Liver (tissue), 3 donors: ENCODE measurements around the gene FBXO34.

Source experiments
- FOXA1 ChIP-seq: IDR thresholded peaks from 2 replicates; pipeline ENCODE4 v1.6.1; 2016; ENCODE audit warnings: antibody characterized with exemption
- FOXA2 ChIP-seq: IDR thresholded peaks from 2 replicates; pipeline ENCODE4 v1.6.1; 2016; ENCODE audit warnings: antibody characterized with exemption
- HNF4A ChIP-seq, 2 donors: conservative IDR thresholded peaks; 2 replicates each; pipeline ENCODE4 v1.6.1; 2016; ENCODE audit warnings: antibody characterized with exemption in 2 of 2, mild to moderate bottlenecking in 2 of 2
- HNF4G ChIP-seq: IDR thresholded peaks from 2 replicates; pipeline ENCODE4 v1.6.1; 2016; ENCODE audit warnings: antibody characterized with exemption
- JUND ChIP-seq, 2 donors: IDR thresholded peaks; 2 replicates each; pipeline ENCODE4 v1.6.1; 2016; ENCODE audit warnings: antibody characterized with exemption in 2 of 2
- RAD21 ChIP-seq, 2 donors: IDR thresholded peaks; 2 replicates each; pipeline ENCODE4 v1.6.1; 2016; ENCODE audit warnings: antibody characterized with exemption in 2 of 2, mild to moderate bottlenecking in 2 of 2
- RXRA ChIP-seq, 2 donors: IDR thresholded peaks; 2 replicates each; pipeline ENCODE4 v1.6.1; 2017 to 2018; ENCODE audit warnings: antibody characterized with exemption in 2 of 2, mild to moderate bottlenecking in 1 of 2
- YY1 ChIP-seq: IDR thresholded peaks from 2 replicates; pipeline ENCODE4 v1.6.1; 2016; ENCODE audit warnings: antibody characterized with exemption, mild to moderate bottlenecking
- TF ChIP-seq, protein P1 (sequence below): fragments of 150-350 bp; IDR thresholded peaks from 2 replicates; pipeline ENCODE4 v1.5.1; 2017; ENCODE audit warnings: improper control_type of control experiment, low read depth, low read length; ENCODE audit not compliant: missing input control
- TF ChIP-seq, protein P2 (sequence below): IDR thresholded peaks from 2 replicates; pipeline ENCODE4 v1.6.1; 2016; ENCODE audit warnings: antibody characterized with exemption
- donor health status: healthy.
- donor health status: healthy.

DNA sequence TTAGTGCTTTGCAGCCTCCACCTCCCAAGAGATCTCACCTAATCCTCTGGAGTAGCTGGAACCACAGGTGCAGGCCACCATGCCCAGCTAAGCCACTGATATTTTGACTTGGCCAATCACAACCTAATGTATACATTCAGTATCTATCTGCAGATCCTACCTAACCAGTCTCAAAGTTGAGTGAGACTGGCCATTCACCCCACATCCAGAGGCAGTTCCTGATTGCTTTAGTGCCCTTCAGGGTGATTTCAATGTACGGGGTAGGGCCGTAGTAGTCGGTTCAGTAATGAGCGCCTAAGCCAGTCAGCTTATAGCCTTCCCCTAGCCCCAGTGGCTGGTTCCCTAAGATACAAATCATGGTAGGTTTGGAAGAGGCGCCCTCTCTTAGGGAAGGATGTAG, 27.4 kb upstream of the FBXO34 start:
- TF ChIP-seq, protein P1, sequence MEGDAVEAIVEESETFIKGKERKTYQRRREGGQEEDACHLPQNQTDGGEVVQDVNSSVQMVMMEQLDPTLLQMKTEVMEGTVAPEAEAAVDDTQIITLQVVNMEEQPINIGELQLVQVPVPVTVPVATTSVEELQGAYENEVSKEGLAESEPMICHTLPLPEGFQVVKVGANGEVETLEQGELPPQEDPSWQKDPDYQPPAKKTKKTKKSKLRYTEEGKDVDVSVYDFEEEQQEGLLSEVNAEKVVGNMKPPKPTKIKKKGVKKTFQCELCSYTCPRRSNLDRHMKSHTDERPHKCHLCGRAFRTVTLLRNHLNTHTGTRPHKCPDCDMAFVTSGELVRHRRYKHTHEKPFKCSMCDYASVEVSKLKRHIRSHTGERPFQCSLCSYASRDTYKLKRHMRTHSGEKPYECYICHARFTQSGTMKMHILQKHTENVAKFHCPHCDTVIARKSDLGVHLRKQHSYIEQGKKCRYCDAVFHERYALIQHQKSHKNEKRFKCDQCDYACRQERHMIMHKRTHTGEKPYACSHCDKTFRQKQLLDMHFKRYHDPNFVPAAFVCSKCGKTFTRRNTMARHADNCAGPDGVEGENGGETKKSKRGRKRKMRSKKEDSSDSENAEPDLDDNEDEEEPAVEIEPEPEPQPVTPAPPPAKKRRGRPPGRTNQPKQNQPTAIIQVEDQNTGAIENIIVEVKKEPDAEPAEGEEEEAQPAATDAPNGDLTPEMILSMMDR: no peak
- TF ChIP-seq FOXA2 (no peak), YY1 (no peak), HNF4A (conservative IDR thresholded peaks at IDR 0.05) (no peak), RXRA (IDR thresholded peaks at IDR 0.05) (no peak), RAD21 (IDR thresholded peaks at IDR 0.05) (no peak), HNF4G (no peak), JUND (IDR thresholded peaks at IDR 0.05) (no peak), FOXA1 (no peak)
- TF ChIP-seq, protein P2, sequence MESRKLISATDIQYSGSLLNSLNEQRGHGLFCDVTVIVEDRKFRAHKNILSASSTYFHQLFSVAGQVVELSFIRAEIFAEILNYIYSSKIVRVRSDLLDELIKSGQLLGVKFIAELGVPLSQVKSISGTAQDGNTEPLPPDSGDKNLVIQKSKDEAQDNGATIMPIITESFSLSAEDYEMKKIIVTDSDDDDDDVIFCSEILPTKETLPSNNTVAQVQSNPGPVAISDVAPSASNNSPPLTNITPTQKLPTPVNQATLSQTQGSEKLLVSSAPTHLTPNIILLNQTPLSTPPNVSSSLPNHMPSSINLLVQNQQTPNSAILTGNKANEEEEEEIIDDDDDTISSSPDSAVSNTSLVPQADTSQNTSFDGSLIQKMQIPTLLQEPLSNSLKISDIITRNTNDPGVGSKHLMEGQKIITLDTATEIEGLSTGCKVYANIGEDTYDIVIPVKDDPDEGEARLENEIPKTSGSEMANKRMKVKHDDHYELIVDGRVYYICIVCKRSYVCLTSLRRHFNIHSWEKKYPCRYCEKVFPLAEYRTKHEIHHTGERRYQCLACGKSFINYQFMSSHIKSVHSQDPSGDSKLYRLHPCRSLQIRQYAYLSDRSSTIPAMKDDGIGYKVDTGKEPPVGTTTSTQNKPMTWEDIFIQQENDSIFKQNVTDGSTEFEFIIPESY: no peak
